Vein endothelial cell (primary cell): ENCODE measurements around the gene CD68. TPM values are rescaled to one million over a fixed set of nuclear protein-coding genes. Genes with fewer than 3 reads are reported as not detected.

Experiments used
- small RNA-seq: library from RNA; depleted of rRNA; stranded (forward); fragments of <200 nt; gene quantifications from one replicate; pipeline ENCODE3, GENCODE V24; 2012
- total RNA-seq: library from RNA; depleted of rRNA; stranded (reverse); fragments of >200 nt; gene quantifications from 2 replicates; pipeline ENCODE4 v1.2.3, GENCODE V29; 2012

The CD68 gene, protein sequence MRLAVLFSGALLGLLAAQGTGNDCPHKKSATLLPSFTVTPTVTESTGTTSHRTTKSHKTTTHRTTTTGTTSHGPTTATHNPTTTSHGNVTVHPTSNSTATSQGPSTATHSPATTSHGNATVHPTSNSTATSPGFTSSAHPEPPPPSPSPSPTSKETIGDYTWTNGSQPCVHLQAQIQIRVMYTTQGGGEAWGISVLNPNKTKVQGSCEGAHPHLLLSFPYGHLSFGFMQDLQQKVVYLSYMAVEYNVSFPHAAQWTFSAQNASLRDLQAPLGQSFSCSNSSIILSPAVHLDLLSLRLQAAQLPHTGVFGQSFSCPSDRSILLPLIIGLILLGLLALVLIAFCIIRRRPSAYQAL
- 5.5 and 7.5 TPM in 2 replicates for total RNA-seq

DNA sequence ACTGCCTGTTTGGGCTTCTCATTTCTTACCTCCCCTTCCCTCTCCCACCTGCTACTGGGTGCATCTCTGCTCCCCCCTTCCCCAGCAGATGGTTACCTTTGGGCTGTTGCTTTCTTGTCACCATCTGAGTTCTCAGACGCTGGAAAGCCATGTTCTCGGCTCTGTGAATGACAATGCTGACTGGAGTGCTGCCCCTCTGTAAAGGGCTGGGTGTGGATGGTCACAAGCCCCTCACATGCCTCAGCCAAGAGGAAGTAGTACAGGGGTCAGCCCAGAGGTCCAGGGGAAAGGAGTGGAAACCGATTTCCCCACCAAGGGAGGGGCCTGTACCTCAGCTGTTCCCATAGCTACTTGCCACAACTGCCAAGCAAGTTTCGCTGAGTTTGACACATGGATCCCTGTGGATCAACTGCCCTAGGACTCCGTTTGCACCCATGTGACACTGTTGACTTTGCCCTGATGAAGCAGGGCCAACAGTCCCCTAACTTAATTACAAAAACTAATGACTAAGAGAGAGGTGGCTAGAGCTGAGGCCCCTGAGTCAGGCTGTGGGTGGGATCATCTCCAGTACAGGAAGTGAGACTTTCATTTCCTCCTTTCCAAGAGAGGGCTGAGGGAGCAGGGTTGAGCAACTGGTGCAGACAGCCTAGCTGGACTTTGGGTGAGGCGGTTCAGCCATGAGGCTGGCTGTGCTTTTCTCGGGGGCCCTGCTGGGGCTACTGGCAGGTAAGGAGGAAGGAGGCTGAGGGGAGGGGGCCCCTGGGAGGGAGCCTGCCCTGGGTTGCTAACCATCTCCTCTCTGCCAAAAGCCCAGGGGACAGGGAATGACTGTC lies at the start of gene CD68:
Gene CD68, plus strand, starts transcription at position 638 of the 833 bp plus-strand sequence. Its CDS starts 40 bp downstream, at position 678.

GRCh38 chr17:7548585-7549400 lies 30.6 kb upstream of the CD68 start, which contains the start of gene TNFSF12:
Gene TNFSF12 (plus strand): TSS chr17:7549058. CDS start chr17:7549154, 96 bp downstream.

DNA sequence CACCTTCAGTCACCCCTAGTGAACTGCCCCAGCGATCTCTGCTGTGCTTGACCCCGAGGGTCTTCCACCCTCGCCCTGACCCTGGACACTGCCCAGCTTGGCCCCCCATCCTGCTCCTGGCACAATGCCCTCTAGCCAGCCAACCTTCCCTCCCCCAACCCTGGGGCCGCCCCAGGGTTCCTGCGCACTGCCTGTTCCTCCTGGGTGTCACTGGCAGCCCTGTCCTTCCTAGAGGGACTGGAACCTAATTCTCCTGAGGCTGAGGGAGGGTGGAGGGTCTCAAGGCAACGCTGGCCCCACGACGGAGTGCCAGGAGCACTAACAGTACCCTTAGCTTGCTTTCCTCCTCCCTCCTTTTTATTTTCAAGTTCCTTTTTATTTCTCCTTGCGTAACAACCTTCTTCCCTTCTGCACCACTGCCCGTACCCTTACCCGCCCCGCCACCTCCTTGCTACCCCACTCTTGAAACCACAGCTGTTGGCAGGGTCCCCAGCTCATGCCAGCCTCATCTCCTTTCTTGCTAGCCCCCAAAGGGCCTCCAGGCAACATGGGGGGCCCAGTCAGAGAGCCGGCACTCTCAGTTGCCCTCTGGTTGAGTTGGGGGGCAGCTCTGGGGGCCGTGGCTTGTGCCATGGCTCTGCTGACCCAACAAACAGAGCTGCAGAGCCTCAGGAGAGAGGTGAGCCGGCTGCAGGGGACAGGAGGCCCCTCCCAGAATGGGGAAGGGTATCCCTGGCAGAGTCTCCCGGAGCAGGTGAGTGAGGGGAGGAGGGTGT lies 20.7 kb upstream of the CD68 start, which contains the start of gene TNFSF13:
Gene TNFSF13, plus strand, starts transcription at position 207 of the 776 bp plus-strand sequence. Its CDS starts 290 bp downstream, at position 497.

GRCh38 chr17:7561589-7562207 lies 17.7 kb upstream of the CD68 start, which contains the start of gene SENP3:
Gene SENP3 (plus strand): TSS chr17:7561919. CDS start chr17:7563077, 1,158 bp downstream.

DNA sequence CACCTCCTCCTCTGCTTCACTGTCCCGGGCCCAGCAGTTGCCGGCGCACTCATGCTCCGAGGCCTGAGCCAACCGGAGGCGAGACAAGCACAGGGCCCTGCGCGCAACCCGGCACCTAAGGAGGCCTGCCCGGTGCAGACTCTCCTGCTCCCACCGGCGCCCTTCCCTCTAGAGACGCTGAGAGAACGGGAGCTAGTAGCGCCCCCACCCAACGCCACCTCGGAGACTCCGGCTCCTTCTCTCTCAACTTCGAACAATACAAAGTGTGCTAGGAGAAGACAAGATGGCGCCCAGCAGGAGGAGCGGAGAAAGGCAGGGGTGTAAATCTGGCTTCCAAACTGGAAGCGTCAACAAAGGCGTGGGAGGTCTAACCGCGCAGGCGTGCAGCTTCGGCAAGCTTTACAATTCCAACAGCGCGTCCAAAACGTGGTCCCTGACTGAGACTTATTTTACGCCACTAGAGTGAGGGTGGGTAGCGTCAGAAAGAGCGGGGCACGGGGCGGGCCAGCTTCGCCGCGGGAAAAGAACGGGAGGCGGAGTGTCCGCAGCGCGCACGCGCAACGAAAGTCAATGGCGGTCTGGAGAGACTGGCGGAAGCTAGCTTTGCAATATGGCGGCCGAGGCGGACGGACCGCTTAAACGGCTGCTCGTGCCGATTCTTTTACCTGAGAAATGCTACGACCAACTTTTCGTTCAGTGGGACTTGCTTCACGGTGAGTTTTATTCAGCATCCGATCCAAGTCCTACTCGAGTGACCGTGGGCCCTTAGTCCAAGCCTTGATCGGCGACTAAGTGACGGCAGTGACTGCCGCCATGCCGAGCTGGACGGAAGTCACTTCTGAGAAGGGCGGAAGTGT lies 4.0 kb downstream of the CD68 start, which contains the start of gene MPDU1:
Gene MPDU1, plus strand, starts transcription at position 600 of the 857 bp plus-strand sequence. Its CDS starts 11 bp downstream, at position 611.

DNA sequence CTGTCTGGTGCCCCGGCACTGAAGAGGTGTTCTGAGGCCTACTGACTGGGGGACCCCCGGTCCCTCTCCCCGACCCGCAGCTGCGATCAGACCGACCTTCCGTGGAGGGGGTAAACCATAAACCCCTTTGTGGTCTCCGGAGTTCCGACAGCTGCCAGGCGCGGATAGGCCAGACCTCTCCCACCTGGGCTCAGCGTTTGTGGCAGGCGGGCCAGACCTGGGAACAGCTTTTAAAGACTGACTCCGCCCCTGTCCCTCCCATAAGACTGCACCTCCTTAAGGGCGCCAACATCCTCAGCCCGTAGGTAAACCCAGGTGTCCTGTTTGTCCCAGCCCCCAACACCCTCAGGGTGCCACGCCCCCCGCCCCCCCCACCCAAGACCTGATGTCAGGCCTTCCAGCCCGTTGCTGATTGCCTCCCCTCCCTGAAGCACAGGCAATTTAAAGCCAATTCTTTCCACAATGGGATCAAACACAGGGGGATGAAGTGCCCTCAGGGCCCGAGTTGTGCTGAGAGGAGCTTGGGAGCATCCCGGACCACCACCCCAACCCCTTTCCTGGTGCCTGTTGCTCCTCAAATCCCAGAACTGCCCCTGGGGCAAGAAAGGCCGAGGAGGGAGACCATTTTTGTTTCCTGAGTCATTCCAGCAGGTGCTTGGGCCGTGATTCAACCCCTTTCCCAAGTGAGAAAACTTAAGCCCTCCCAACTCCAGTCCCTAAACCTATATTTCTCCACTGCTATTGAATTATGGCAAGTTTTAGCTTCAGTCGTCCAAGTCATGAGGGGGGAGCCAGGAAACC lies 10.7 kb downstream of the CD68 start, which contains the start of gene SOX15:
Gene SOX15, minus strand, starts transcription at position 204 of the 801 bp plus-strand sequence. CDS start 418 bp downstream, outside the sequence.

DNA sequence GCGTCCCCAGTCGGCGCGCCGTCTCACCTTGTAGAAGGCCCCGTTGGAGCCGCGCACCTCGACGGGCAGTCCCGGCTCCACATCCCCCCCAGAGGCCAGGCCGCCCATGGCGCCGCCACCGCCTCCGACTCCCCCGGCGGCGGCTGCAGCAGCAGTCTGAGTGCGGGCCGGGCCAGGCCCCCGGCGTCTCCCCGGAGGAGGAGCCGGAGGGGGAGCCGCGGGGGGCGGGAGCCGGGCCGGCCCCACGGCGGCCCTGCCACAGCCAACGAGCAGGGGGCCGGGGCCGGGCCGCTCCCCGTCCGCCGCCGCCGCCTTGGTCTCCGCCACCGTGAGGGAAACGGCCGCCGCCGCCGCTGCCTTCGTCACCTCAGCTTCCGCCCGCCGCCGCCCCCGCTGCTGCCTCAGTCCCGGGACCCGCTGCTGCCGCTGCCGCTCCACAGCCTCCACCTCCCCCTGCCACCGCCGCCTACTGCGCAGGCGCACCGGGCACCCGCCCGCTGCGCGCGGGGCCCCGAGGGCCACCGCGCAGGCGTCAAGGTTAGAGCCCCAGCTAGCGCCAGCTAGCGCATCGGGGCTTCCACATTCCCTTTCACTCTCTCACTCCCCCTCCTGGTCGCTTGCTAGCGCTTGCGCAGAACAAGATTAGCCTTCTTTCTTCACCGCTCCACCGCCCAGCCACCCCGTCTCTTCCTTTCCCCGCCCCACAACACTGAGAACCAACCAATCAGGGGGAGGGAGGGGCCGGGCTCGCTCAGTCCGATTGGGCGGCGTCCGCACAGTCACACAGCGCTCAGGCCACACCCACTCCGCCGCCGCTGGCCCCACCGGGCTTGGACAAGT lies 35.2 kb downstream of the CD68 start, which contains the start of gene FXR2:
Gene FXR2, minus strand, starts transcription at position 473 of the 840 bp plus-strand sequence. Its CDS starts 365 bp downstream, at position 108.

GRCh38 chr17:7627250-7628121 lies 48.0 kb downstream of the CD68 start, which contains the start of gene SAT2:
Gene SAT2 (minus strand): TSS chr17:7627821. CDS start chr17:7627635, 186 bp downstream.

GRCh38 chr17:7629939-7630571 lies 50.6 kb downstream of the CD68 start, which contains the start of gene SHBG:
Gene SHBG (plus strand): TSS chr17:7630135. CDS start chr17:7630173, 38 bp downstream.

Small RNAs within 50 kb of the gene (small RNA-seq; reads per million reads assigned to genes)
- not detected for gene CD68
- not detected for gene RF00019
- gene SNORA48: not detected
- not detected for gene SNORD10

Other genes starting within 250 kb of the CD68 start
- not detected in 2 replicates for gene ACAP1, start 243.1 kb upstream of the CD68 start, total RNA-seq
- gene KCTD11, start 227.5 kb upstream of the CD68 start, total RNA-seq: 2.6 and 3.6 TPM in 2 replicates
- not detected in 2 replicates for gene TMEM95, start 224.5 kb upstream of the CD68 start, total RNA-seq
- 0.38 and 0.65 TPM in 2 replicates for gene TNK1, start 198.5 kb upstream of the CD68 start, total RNA-seq
- 27.0 and 36.3 TPM in 2 replicates for gene PLSCR3, start 185.1 kb upstream of the CD68 start, total RNA-seq
- gene TMEM256, start 175.5 kb upstream of the CD68 start, total RNA-seq: 41.6 and 153 TPM in 2 replicates
- gene NLGN2, start 171.8 kb upstream of the CD68 start, total RNA-seq: 4.6 and 5.2 TPM in 2 replicates
- not detected in 2 replicates for gene SPEM1, start 159.3 kb upstream of the CD68 start, total RNA-seq
- not detected in 2 replicates for gene SPEM2, start 154.0 kb upstream of the CD68 start, total RNA-seq
- gene SPEM3, start 150.8 kb upstream of the CD68 start, total RNA-seq: not detected in 2 replicates
- 13.1 and 13.6 TPM in 2 replicates for gene TMEM102, start 144.2 kb upstream of the CD68 start, total RNA-seq
- gene FGF11, start 140.1 kb upstream of the CD68 start, total RNA-seq: 0.38 and 0.65 TPM in 2 replicates
- gene CHRNB1, start 134.6 kb upstream of the CD68 start, total RNA-seq: 5.5 and 5.9 TPM in 2 replicates
- 26.4 and 32.3 TPM in 2 replicates for gene ZBTB4, start 100.0 kb upstream of the CD68 start, total RNA-seq
- gene SLC35G6, start 98.2 kb upstream of the CD68 start, total RNA-seq: not detected in 2 replicates
- 128 and 163 TPM in 2 replicates for gene POLR2A, start 95.3 kb upstream of the CD68 start, total RNA-seq
- 16.7 and 20.2 TPM in 2 replicates for gene TNFSF12, start 30.6 kb upstream of the CD68 start, total RNA-seq
- 1.3 and 2.5 TPM in 2 replicates for gene TNFSF13, start 20.9 kb upstream of the CD68 start, total RNA-seq
- 78.2 and 91.8 TPM in 2 replicates for gene SENP3, start 17.7 kb upstream of the CD68 start, total RNA-seq
- gene MPDU1, start 4.2 kb downstream of the CD68 start, total RNA-seq: 139 and 210 TPM in 2 replicates
- gene SOX15, start 10.5 kb downstream of the CD68 start, total RNA-seq: 0.33 TPM in 1 of 2 replicates, not detected in the other
- gene FXR2, start 35.3 kb downstream of the CD68 start, total RNA-seq: 35.9 and 44.5 TPM in 2 replicates
- gene SAT2, start 48.2 kb downstream of the CD68 start, total RNA-seq: 18.3 and 25.2 TPM in 2 replicates
- 0.19 TPM in 1 of 2 replicates, not detected in the other for gene SHBG, start 50.5 kb downstream of the CD68 start, total RNA-seq
- gene ATP1B2, start 71.3 kb downstream of the CD68 start, total RNA-seq: not detected in 2 replicates
- gene TP53, start 107.9 kb downstream of the CD68 start, total RNA-seq: 144 and 156 TPM in 2 replicates
- 11.8 and 13.5 TPM in 2 replicates for gene WRAP53, start 108.8 kb downstream of the CD68 start, total RNA-seq
- 1.1 and 1.6 TPM in 2 replicates for gene EFNB3, start 125.6 kb downstream of the CD68 start, total RNA-seq
- gene DNAH2, start 138.1 kb downstream of the CD68 start, total RNA-seq: under 0.01 and 0.10 TPM in 2 replicates